ENCODE results near the gene MDH2.

GRCh38 chr7:76069238-76069638 lies 21.3 kb downstream of the MDH2 start:
- TF ChIP-seq, protein P1, sequence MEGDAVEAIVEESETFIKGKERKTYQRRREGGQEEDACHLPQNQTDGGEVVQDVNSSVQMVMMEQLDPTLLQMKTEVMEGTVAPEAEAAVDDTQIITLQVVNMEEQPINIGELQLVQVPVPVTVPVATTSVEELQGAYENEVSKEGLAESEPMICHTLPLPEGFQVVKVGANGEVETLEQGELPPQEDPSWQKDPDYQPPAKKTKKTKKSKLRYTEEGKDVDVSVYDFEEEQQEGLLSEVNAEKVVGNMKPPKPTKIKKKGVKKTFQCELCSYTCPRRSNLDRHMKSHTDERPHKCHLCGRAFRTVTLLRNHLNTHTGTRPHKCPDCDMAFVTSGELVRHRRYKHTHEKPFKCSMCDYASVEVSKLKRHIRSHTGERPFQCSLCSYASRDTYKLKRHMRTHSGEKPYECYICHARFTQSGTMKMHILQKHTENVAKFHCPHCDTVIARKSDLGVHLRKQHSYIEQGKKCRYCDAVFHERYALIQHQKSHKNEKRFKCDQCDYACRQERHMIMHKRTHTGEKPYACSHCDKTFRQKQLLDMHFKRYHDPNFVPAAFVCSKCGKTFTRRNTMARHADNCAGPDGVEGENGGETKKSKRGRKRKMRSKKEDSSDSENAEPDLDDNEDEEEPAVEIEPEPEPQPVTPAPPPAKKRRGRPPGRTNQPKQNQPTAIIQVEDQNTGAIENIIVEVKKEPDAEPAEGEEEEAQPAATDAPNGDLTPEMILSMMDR (IDR thresholded peaks at IDR 0.05): no peak
- TF ChIP-seq POLR2A (IDR thresholded peaks at IDR 0.05): no peak
